Measurements from ENCODE around the gene PRKCE.

GRCh38 chr2:46173636-46174250, 522.3 kb downstream of the PRKCE start:
- TF ChIP-seq SUZ12 (IDR thresholded peaks at IDR 0.05; ENCODE audit: extremely low read depth, insufficient read depth, insufficient read length), result no peak
- TF ChIP-seq ZNF274 (IDR thresholded peaks at IDR 0.05; ENCODE audit: low read depth, low read length), result no peak

Data from NT2/D1 (cell line).